OCI-LY7 (cell line): ENCODE results near the gene TMEM63A.

Source experiments
- EZH2phosphoT487 ChIP-seq: fragments of 200-600 bp; sonication (generic); IDR thresholded peaks from 2 replicates; pipeline ENCODE4 v1.6.1; 2018; ENCODE audit warnings: low read depth, borderline replicate concordance, mild to moderate bottlenecking, mixed run types, antibody characterized with exemption, low read length, moderate library complexity, mixed read lengths
- TF ChIP-seq, protein P1 (sequence below): fragments of 200-600 bp; sonication (generic); conservative IDR thresholded peaks from 2 replicates; pipeline ENCODE4 v1.5.1; 2014; ENCODE audit warnings: mild to moderate bottlenecking, antibody characterized with exemption, low read length, moderate library complexity, mixed read lengths

DNA sequence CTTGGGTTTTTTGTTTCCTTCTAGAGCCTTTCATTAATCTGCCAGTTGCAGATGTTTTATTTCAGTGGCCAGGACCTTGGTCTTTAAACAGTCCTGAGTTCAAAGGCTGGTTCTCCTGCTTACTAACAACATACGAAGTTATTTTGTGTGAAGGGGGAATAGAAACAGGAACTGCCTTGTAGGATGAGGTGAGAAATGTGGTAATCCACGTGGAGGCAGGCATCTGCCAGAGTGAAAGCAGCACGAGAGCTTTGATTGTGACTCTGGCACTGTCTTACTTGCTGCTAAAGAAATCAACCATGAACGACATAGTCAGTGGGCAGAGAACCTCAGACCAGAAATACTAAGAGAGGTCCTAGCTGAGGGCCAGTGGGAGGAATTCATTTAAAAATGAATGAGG is 30.4 kb downstream of the TMEM63A start:
- TF ChIP-seq, protein P1, sequence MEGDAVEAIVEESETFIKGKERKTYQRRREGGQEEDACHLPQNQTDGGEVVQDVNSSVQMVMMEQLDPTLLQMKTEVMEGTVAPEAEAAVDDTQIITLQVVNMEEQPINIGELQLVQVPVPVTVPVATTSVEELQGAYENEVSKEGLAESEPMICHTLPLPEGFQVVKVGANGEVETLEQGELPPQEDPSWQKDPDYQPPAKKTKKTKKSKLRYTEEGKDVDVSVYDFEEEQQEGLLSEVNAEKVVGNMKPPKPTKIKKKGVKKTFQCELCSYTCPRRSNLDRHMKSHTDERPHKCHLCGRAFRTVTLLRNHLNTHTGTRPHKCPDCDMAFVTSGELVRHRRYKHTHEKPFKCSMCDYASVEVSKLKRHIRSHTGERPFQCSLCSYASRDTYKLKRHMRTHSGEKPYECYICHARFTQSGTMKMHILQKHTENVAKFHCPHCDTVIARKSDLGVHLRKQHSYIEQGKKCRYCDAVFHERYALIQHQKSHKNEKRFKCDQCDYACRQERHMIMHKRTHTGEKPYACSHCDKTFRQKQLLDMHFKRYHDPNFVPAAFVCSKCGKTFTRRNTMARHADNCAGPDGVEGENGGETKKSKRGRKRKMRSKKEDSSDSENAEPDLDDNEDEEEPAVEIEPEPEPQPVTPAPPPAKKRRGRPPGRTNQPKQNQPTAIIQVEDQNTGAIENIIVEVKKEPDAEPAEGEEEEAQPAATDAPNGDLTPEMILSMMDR: no peak
- no peak for TF ChIP-seq EZH2phosphoT487
